ENCODE results near the gene PIEZO2. TPM values are rescaled to one million over a fixed set of nuclear protein-coding genes. Genes with fewer than 3 reads are reported as not detected.

Gene PIEZO2
- total and polyA plus RNA-seq, 4 donors, result 2.6 to 233 (median 18.8) TPM

DNA sequence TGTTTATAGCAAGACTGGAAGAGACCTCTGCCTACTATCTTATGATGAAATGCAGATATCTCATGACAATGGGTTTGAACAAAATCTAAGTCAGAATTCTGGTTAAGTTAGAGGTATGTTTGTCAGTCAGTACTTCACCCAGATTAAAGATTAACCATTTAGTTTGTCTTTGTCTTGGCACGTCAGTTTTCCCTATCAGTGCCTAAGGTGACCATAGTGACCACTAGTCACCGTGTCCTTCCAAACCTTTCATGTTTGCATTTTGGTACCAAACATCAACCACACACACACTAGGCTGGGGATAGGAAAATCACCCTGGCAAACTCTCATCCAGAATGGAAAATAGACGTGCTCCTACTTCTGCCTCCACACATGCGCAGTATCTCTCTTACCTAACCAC is 248.9 kb downstream of the PIEZO2 start:
- Histone ChIP-seq H3K36me3 (ENCODE audit: control insufficient read depth in 4 of 4, insufficient read depth in 4 of 4, low read length in 4 of 4) (peaks cover 0 to 48% (median 7%) of the 10 kb centered on the region in 4 donors), H3K27ac (ENCODE audit: low read depth in 1 of 2, low read length in 1 of 2) (no peak overlapping the region), H3K27me3 (ENCODE audit: control insufficient read depth in 3 of 3, insufficient read depth in 3 of 3, low read length in 2 of 3) (no peaks in the 10 kb centered on the region), H3K9me3 (ENCODE audit: control insufficient read depth in 4 of 4, insufficient read depth in 3 of 4, low read length in 3 of 4) (no peaks in the 10 kb centered on the region), H3K4me3 (no peak overlapping the region), H3K9ac (ENCODE audit: insufficient read depth in 1 of 2, low read length in 2 of 2) (no peak overlapping the region), H3K4me1 (ENCODE audit: control insufficient read depth in 5 of 5, insufficient read depth in 5 of 5, low read length in 5 of 5) (peaks cover 0 to 7% (median 0%) of the 10 kb centered on the region in 5 donors)
- DNase-seq (no peak), ATAC-seq (ENCODE audit: insufficient read depth, low FRiP score) (no peak)
- 73 to 86% methylated on average over 4 of the region's 4 CpGs for WGBS, 2 donors
- TF ChIP-seq, protein P1, sequence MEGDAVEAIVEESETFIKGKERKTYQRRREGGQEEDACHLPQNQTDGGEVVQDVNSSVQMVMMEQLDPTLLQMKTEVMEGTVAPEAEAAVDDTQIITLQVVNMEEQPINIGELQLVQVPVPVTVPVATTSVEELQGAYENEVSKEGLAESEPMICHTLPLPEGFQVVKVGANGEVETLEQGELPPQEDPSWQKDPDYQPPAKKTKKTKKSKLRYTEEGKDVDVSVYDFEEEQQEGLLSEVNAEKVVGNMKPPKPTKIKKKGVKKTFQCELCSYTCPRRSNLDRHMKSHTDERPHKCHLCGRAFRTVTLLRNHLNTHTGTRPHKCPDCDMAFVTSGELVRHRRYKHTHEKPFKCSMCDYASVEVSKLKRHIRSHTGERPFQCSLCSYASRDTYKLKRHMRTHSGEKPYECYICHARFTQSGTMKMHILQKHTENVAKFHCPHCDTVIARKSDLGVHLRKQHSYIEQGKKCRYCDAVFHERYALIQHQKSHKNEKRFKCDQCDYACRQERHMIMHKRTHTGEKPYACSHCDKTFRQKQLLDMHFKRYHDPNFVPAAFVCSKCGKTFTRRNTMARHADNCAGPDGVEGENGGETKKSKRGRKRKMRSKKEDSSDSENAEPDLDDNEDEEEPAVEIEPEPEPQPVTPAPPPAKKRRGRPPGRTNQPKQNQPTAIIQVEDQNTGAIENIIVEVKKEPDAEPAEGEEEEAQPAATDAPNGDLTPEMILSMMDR (IDR thresholded peaks at IDR 0.05; ENCODE audit: control extremely low read depth, extremely low read depth), result no peak

DNA sequence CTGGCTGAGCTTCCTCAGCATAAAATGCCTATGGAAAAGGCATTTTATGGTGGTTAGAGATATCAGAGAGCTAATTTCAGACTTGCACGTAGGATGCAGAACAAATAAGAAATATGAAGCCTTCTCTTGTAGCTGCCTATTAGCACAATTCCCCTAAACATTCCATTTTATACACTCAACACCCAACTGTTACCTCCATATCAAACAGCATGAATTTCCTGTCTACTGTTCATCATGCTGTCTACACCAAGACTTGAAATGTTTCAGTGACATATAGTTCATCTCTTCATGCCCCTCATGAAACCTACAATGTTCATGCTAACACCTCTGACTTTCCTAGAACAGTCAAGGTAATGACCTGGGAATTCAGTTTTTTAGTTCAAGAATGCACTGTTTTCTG is 249.9 kb downstream of the PIEZO2 start:
- H3K4me1 ChIP-seq (ENCODE audit: control insufficient read depth in 5 of 5, insufficient read depth in 5 of 5, low read length in 5 of 5), result peaks cover 0 to 7% (median 0%) of the 10 kb centered on the region in 5 donors
- H3K27me3 ChIP-seq (ENCODE audit: control insufficient read depth in 3 of 3, insufficient read depth in 3 of 3, low read length in 2 of 3), result no peaks in the 10 kb centered on the region
- DNase-seq (no peak), ATAC-seq (ENCODE audit: insufficient read depth, low FRiP score) (no peak)
- H3K4me3 ChIP-seq, result no peak overlapping the region
- H3K9ac ChIP-seq (ENCODE audit: insufficient read depth in 1 of 2, low read length in 2 of 2), result no peak overlapping the region
- H3K36me3 ChIP-seq (ENCODE audit: control insufficient read depth in 4 of 4, insufficient read depth in 4 of 4, low read length in 4 of 4), result peaks cover 0 to 50% (median 7%) of the 10 kb centered on the region in 4 donors
- no peak overlapping the region for H3K27ac ChIP-seq (ENCODE audit: low read depth in 1 of 2, low read length in 1 of 2)
- TF ChIP-seq, protein P1 (IDR thresholded peaks at IDR 0.05; ENCODE audit: control extremely low read depth, extremely low read depth), result no peak
- H3K9me3 ChIP-seq (ENCODE audit: control insufficient read depth in 4 of 4, insufficient read depth in 3 of 4, low read length in 3 of 4), result peaks cover 0 to under 1% (median 0%) of the 10 kb centered on the region in 4 donors
- 85 to 94% methylated on average over 1 of the region's 1 CpG for WGBS, 2 donors

DNA sequence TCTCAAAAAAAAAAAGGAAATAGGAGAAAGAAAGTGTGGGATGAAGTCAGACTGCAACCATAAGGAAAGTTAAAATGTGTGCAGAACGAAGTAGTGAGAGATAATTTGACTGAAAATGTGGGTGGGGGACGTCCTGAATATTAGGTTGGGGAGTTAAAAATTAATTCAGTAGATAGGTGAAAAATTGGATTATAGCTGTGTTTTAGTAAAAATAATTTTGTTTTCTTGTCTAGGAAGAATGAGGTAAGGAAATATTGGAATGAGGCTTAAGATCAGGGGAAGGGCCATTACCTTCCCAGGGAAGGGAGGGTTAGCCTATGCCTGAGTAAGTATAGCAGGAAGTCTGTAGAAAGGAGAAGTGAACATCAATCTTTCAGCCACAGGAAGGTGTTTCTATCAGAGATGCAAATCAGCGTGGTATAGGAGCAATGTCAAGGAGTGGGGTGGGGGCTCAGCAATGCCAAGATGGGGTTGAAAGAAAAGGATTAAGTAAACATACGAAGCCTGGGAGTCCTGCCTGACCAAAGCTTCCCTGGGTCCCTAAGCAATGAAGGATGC is 250.9 kb downstream of the PIEZO2 start:
- DNase-seq, result no peak
- H3K36me3 ChIP-seq (ENCODE audit: control insufficient read depth in 4 of 4, insufficient read depth in 4 of 4, low read length in 4 of 4), result peaks cover 0 to 42% (median 6%) of the 10 kb centered on the region in 4 donors
- TF ChIP-seq, protein P1 (IDR thresholded peaks at IDR 0.05; ENCODE audit: control extremely low read depth, extremely low read depth), result no peak

DNA sequence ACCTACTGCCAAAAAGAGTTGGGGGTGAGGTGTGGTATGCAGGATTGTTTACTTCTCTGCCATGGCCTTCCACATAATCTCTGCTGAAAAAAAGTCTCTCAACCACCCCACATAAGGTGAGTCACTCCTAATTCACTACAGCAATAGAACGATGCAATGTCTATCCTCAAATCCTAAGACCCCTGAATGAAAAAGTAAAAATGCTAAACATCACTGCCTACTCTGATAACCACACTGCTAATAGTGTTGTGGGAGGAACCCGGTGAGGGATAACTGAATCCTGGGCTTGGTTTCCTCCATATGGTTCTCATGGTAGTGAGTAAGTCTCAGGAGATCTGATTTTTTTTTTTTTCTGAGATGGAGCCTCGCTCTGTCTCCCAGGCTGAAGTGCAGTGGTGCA is 252.5 kb downstream of the PIEZO2 start:
- Histone ChIP-seq H3K27ac (ENCODE audit: low read depth in 1 of 2, low read length in 1 of 2) (no peak overlapping the region), H3K4me3 (no peak overlapping the region), H3K4me1 (ENCODE audit: control insufficient read depth in 5 of 5, insufficient read depth in 5 of 5, low read length in 5 of 5) (peaks cover 0 to 2% (median 0%) of the 10 kb centered on the region in 5 donors), H3K27me3 (ENCODE audit: control insufficient read depth in 3 of 3, insufficient read depth in 3 of 3, low read length in 2 of 3) (no peaks in the 10 kb centered on the region), H3K9me3 (ENCODE audit: control insufficient read depth in 4 of 4, insufficient read depth in 3 of 4, low read length in 3 of 4) (peaks cover 0 to 2% (median 0%) of the 10 kb centered on the region in 4 donors), H3K36me3 (ENCODE audit: control insufficient read depth in 4 of 4, insufficient read depth in 4 of 4, low read length in 4 of 4) (peaks cover 0 to 39% (median 3%) of the 10 kb centered on the region in 4 donors), H3K9ac (ENCODE audit: insufficient read depth in 1 of 2, low read length in 2 of 2) (no peak overlapping the region)
- TF ChIP-seq, protein P1 (IDR thresholded peaks at IDR 0.05; ENCODE audit: control extremely low read depth, extremely low read depth), result no peak
- DNase-seq, result no peak
- no peak for ATAC-seq (ENCODE audit: insufficient read depth, low FRiP score)
- 44 to 74% methylated on average over 3 of the region's 3 CpGs for WGBS, 2 donors

More for the DNA sequence above, 250.9 kb downstream of the PIEZO2 start:
- Histone ChIP-seq H3K9me3 (ENCODE audit: control insufficient read depth in 4 of 4, insufficient read depth in 3 of 4, low read length in 3 of 4) (peaks cover 0 to 2% (median 0%) of the 10 kb centered on the region in 4 donors), H3K27me3 (ENCODE audit: control insufficient read depth in 3 of 3, insufficient read depth in 3 of 3, low read length in 2 of 3) (no peaks in the 10 kb centered on the region), H3K4me1 (ENCODE audit: control insufficient read depth in 5 of 5, insufficient read depth in 5 of 5, low read length in 5 of 5) (peaks cover 0 to 5% (median 0%) of the 10 kb centered on the region in 5 donors), H3K4me3 (no peak overlapping the region), H3K9ac (ENCODE audit: insufficient read depth in 1 of 2, low read length in 2 of 2) (no peak overlapping the region), H3K27ac (ENCODE audit: low read depth in 1 of 2, low read length in 1 of 2) (no peak overlapping the region)
- ATAC-seq (ENCODE audit: insufficient read depth, low FRiP score), result no peak
- 59 to 70% methylated on average over 4 of the region's 4 CpGs for WGBS, 2 donors
